GM19351 (cell line): ENCODE results near the gene ZNF660.

ENCODE experiments used
- ATAC-seq: cut with Tn5 transposase; IDR thresholded peaks from one replicate; pipeline ENCODE4 v1.9.1; 2021; ENCODE audit warnings: mild to moderate bottlenecking, moderate library complexity; ENCODE audit not compliant: unreplicated experiment

The ZNF660 gene

GRCh38 chr3:44628716-44629115 lies 44.0 kb downstream of the ZNF660 start:
- no peak for ATAC-seq

- ATAC-seq = no peak
Measured at GRCh38 chr3:44632193-44632592, 47.4 kb downstream of the ZNF660 start.

DNA sequence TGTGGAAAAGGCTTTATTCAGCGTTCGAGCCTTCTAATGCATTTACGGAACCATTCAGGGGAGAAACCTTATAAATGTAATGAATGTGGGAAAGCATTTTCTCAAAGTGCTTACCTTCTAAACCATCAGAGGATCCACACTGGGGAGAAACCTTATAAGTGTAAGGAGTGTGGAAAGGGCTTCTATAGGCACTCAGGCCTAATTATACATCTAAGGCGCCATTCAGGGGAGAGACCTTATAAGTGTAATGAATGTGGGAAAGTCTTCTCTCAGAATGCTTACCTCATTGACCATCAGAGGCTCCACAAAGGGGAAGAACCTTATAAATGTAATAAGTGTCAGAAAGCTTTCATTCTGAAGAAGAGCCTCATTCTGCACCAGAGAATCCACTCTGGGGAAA lies 57.6 kb downstream of the ZNF660 start:
- ATAC-seq = no peak

DNA sequence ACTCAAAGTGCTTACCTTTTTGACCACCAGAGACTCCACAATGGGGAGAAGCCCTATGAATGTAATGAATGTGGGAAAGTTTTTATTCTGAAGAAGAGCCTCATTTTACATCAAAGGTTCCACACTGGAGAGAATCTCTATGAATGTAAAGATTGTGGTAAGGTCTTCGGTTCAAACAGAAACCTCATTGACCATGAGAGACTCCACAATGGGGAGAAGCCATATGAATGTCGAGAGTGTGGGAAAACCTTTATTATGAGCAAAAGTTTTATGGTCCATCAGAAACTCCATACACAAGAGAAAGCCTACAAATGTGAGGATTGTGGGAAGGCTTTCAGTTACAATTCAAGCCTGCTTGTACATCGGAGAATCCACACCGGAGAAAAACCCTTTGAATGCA lies 58.3 kb downstream of the ZNF660 start:
- no peak for ATAC-seq

GRCh38 chr3:44647771-44648170 lies 63.0 kb downstream of the ZNF660 start:
- ATAC-seq = no peak

GRCh38 chr3:44648564-44649229 lies 63.9 kb downstream of the ZNF660 start, which contains the start of gene ZNF35:
Gene ZNF35, plus strand, starts transcription at chr3:44648732. Its CDS starts 2,336 bp downstream, at chr3:44651068.
- peak; percentile 95 for ATAC-seq
